HUES6 (cell line): ENCODE data around the gene NPLOC4.
"Not testable (repeated sequence)": the region's sequence is repeated elsewhere in the genome, so short reads cannot be mapped to it uniquely, and the experiment has no call there.

Source experiments
- H3K27ac ChIP-seq: 2 replicates; pipeline ENCODE4 v1.7.0; 2013; ENCODE audit warnings: low read depth, mild to moderate bottlenecking, low read length, inconsistent platforms
- H3K27me3 ChIP-seq: 2 replicates; pipeline ENCODE4 v1.6.1; 2013; ENCODE audit warnings: low read length; ENCODE audit not compliant: control insufficient read depth, insufficient read depth
- H3K36me3 ChIP-seq: 2 replicates; pipeline ENCODE4 v1.6.1; 2013; ENCODE audit warnings: low read length; ENCODE audit not compliant: control insufficient read depth, insufficient read depth
- H3K4me1 ChIP-seq: 2 replicates; pipeline ENCODE4 v1.6.1; 2013; ENCODE audit warnings: low read length; ENCODE audit not compliant: control insufficient read depth, insufficient read depth
- H3K4me3 ChIP-seq: 2 replicates; pipeline ENCODE4 v1.5.1; 2013; ENCODE audit warnings: low read depth, low read length
- H3K9ac ChIP-seq: one replicate; pipeline ENCODE4 v1.6.1; 2013; ENCODE audit warnings: mild to moderate bottlenecking, low read length
- H3K9me3 ChIP-seq: 2 replicates; pipeline ENCODE4 v1.6.1; 2013; ENCODE audit warnings: low read depth, low read length; ENCODE audit not compliant: control insufficient read depth, insufficient read depth

The NPLOC4 gene

DNA sequence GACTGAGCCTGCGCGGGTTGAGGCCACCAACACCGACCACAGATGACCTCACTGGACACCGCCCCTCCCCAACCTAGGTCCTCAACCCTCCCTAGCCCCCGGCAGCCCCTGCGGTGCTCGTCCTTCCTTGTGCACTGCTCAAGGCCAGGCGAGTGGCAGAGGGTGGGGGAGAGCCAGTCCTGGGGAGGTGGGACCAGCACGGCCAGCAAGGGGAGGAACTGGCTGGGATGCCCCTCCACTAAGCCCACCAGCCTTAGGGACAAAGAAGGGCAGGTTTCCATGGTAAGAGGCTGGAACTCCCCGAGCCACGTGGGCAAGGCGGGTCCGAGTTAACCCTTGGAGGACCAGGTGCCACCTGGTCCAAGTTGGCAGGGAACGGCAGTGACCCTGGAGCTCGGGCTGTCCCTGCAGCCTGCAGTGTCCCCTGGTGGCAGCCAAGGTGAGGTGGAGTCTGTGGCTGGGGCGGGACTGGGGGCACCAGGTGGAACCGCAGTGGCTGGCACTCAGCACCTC, 99.5 kb downstream of the NPLOC4 start:
- peaks cover 3% of the 10 kb centered on the region for H3K4me1 ChIP-seq
- peak overlapping the region; percentile 18; the same call in 1 of the 2 replicates for H3K4me3 ChIP-seq
- H3K36me3 ChIP-seq, result peaks cover 19% of the 10 kb centered on the region
- H3K27me3 ChIP-seq, result peaks cover 31% of the 10 kb centered on the region
- H3K9ac ChIP-seq, result no peak overlapping the region
- H3K27ac ChIP-seq, result no peak overlapping the region
- no peaks in the 10 kb centered on the region for H3K9me3 ChIP-seq

DNA sequence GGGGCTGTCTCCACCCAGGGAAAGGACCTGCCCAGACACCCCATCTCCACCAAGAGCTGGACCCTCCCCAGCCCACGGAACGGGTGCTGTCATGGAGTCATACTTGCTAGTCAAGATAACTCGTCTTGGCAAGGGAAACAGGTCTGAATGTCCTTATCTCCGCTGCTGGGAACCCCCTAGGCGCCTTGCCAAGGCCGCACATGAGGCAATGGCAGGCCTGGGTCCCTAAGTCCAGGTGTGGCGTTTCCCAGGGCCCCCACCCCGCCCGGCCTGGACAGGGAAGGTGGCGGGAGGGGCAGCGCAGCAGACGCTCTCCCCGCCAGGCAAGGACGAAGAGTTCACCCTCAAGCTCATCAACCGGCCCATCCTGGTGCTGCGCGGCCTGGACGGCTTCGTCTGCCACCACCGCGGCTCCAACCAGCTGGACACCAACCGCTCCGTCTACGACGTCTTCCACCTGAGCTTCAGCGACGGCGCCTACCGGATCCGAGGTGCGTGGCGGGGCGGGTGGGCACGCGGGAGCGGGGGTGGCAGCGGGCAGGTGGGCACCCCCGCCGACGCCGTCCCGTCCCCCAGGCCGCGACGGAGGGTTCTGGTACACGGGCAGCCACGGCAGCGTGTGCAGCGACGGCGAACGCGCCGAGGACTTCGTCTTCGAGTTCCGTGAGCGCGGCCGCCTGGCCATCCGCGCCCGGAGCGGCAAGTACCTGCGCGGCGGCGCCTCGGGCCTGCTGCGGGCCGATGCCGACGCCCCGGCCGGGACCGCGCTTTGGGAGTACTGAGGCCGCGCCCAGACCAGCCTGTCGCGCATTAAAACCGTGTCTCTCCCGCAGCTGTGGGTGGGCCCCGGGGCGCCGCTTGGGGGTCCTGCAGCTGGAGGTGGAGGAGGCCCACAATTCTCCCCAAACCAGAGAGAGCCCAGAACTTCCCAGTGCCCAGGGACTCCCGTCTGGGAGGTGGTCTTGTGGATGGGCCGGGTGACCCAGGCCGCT, 100.3 kb downstream of the NPLOC4 start:
- no peak overlapping the region for H3K27ac ChIP-seq

DNA sequence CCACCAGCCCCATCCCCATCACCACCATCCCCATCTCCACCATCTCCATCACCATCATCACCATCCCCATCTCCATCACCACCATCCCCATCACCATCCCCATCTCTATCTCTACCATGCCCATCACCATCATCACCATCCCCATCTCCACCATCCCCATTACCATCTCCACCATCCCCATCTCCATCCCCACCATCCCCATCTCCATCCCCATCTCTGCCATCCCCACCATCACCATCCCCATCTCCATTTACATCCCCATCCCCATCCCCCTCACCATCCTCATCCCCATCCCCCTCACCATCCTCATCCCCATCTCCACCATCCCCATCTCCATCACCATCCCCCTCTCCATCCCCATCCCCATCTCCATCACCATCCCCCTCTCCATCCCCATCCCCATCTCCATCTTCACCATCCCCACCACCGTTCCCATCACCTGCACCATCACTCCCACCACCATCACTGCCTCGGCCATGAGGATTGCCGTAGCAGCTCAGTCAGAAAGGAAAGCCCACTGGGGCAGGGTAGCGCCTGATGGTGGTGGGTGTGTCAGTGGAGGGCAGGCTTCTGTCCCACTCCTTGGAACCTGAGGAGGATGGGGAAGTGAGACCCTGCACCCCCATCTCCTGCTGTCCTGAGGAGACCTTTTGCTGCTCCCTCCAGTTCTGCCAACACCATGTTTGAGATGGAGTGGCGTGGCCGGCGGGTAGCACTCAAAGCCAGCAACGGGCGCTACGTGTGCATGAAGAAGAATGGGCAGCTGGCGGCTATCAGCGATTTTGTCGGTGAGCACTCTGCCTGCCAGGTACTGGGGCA, 101.2 kb downstream of the NPLOC4 start:
- H3K9ac ChIP-seq, result no peak overlapping the region
- H3K27ac ChIP-seq, result no peak overlapping the region
- H3K9me3 ChIP-seq, result peaks cover 12% of the 10 kb centered on the region; the same call in 1 of the 2 replicates
- H3K4me3 ChIP-seq, result no peak overlapping the region
- peaks cover 3% of the 10 kb centered on the region for H3K4me1 ChIP-seq
- peaks cover 33% of the 10 kb centered on the region for H3K27me3 ChIP-seq
- H3K36me3 ChIP-seq, result peaks cover 7% of the 10 kb centered on the region

More for the DNA sequence above, 100.3 kb downstream of the NPLOC4 start:
- Histone ChIP-seq H3K4me3 (no peak overlapping the region), H3K4me1 (peaks cover 3% of the 10 kb centered on the region), H3K36me3 (peaks cover 16% of the 10 kb centered on the region), H3K9ac (no peak overlapping the region), H3K9me3 (peaks cover 4% of the 10 kb centered on the region; the same call in 1 of the 2 replicates), H3K27me3 (peaks cover 33% of the 10 kb centered on the region)

DNA sequence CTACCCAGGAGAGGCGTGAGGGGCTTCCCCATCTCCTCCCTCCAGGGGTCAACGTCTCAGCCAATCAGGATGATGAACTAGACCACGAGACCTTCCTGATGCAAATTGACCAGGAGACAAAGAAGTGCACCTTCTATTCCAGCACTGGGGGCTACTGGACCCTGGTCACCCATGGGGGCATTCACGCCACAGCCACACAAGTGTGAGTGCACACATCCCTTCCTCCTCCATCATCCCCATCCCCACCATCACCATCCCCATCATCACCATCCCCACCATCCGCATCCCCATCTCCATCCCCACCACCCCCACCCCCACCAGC, 101.9 kb downstream of the NPLOC4 start:
- peaks cover 33% of the 10 kb centered on the region for H3K27me3 ChIP-seq
- H3K4me3 ChIP-seq, result no peak overlapping the region
- peaks cover 12% of the 10 kb centered on the region; the same call in 1 of the 2 replicates for H3K9me3 ChIP-seq
- H3K4me1 ChIP-seq, result peaks cover 3% of the 10 kb centered on the region
- no peaks in the 10 kb centered on the region for H3K36me3 ChIP-seq
- no peak overlapping the region for H3K9ac ChIP-seq
- no peak overlapping the region for H3K27ac ChIP-seq

DNA sequence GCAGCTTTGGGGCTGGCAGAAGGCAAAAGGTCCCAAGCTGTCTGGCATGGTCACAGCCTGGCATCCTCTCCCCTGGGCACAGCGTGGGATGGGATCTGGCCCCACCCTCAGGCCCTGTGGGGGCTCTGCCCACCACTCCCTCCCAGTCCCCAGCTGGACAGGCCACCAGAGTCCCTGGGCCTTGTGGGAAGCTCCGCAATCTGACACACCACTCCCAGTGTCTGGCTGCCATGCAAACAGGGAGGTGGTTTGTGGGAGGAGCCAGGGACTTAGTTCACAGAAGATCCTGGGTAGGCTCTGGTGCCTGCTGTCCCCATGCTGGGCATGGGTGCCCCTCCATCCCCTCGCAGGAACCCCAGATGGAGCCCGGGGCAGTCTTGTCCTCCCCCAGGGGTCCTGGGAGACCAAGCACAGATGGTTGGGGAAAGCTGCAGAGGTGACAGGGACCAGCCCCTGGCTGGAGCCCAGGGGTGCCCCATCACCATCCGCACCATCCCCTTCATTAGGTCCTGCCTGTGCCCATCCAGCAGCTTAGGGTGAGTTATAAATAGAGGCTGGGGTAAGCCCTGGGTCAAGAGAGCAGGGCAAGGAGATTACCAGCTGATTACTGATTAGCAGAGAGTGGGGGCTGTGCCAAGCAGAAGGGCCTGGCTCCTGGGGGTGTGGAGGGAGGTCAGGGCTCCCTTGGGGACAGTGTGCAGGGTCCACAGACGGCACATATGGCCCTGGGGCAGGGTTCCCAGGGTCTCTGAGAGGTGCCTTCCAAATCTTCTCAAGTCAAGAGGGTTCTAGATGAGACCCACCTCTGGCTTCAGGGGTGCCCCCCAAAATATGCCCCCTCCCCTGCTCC, 102.5 kb downstream of the NPLOC4 start:
- Histone ChIP-seq H3K27ac (no peak overlapping the region), H3K36me3 (no peaks in the 10 kb centered on the region), H3K27me3 (peaks cover 34% of the 10 kb centered on the region), H3K9me3 (peaks cover 12% of the 10 kb centered on the region; the same call in 1 of the 2 replicates), H3K4me1 (peaks cover 3% of the 10 kb centered on the region), H3K9ac (no peak overlapping the region), H3K4me3 (no peak overlapping the region)

DNA sequence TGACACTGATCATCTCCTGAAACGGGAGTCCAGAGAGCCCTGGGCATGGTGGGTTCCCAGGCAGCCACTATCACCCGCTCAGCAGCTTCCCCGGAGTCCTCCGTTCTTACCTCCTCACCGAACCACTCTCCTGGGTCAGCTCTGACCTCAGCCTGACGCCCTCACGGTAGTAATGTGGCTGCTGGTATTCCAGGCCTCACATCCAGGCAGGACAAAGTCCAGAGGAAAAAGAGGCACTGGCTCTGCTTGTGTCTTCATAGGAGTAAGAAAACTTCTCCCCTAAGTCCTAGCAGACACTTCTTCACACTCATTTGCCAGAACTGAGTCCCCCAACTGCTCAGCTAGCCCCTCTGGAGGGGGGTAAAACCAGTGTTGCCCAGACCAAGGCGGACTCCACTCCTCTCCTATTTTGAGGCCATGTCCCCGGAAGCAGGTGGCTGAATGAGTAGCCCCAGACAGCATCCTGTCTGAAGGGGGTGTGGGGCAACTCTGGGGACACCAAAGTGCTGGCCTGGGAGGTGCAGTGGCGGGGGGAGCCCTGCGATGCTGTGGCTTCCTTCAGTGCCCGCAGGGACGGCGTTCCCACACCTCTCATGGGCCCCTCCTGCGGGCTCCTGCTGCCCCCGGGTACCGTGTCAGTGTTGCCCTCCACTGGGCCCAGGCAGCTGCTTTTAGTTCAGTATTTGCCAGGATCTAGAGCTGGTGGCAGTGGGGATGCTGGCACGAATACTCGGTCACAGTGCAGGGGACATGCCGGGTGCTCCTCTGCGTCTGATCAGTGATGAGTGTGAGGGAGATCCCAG, 103.4 kb downstream of the NPLOC4 start:
- Histone ChIP-seq H3K27me3 (peaks cover 42% of the 10 kb centered on the region), H3K4me1 (peaks cover 3% of the 10 kb centered on the region)

DNA sequence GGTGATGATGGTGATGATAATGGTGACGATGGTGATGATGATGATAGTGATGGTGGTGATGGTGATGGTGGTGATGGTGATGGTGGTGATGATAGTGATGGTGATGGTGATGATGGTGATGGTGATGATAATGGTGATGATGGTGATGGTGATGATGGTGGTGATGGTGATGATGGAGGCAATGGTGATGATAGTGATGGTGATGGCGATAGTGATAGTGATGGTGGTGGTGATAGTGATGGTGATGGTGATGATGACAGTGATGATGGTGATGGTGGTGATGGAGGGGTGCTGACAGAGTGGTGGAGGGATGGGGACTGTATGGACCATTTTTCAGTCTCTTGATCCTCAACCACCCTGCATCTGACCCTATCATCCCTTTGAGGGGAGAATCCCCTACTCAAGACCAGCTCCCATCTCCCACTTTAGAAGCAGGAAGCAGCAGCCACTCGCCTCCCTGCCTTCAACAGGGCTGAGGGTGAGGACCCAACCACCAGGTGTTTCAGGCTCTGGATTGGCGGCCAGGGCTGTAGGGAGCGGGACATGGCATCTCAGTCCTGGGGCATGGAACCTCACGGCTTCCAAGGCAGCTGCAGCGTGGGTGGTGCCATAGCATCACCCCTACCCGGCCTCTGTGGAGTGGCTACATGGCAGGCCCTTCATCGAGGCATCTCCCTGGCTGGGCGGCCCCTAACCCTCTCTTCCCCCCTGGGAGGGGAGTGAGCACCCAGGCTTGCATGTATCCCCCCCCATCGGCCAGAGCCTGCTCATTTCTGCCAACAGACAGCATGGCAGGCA, 104.2 kb downstream of the NPLOC4 start:
- Histone ChIP-seq H3K36me3 (no peaks in the 10 kb centered on the region), H3K27ac (no peak overlapping the region), H3K4me3 (no peak overlapping the region), H3K9me3 (peaks cover 12% of the 10 kb centered on the region; the same call in 1 of the 2 replicates), H3K27me3 (peaks cover 42% of the 10 kb centered on the region), H3K4me1 (peaks cover 3% of the 10 kb centered on the region), H3K9ac (no peak overlapping the region)

More for the DNA sequence above, 103.4 kb downstream of the NPLOC4 start:
- Histone ChIP-seq H3K9ac (no peak overlapping the region), H3K4me3 (no peak overlapping the region), H3K9me3 (peaks cover 12% of the 10 kb centered on the region; the same call in 1 of the 2 replicates), H3K36me3 (no peaks in the 10 kb centered on the region), H3K27ac (no peak overlapping the region)

DNA sequence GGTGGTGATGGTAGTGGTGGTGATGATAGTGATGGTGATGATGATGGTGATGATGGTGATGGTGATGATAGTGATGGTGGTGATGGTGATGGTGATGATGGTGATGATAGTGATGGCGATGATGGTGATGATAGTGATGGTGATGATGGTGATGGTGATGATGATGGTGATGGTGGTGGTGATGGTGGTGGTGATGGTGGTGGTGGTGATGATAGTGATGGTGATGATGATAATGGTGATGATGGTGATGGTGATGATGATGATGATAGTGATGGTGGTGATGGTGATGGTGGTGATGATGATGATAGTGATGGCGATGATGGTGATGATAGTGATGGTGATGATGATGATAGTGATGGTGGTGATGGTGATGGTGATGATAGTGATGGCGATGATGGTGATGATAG, 104.9 kb downstream of the NPLOC4 start:
- not testable (repeated sequence) for H3K27ac ChIP-seq, H3K9ac ChIP-seq, H3K4me1 ChIP-seq, H3K4me3 ChIP-seq, H3K36me3 ChIP-seq
- Histone ChIP-seq H3K9me3 (peaks cover 12% of the 10 kb centered on the region; the same call in 1 of the 2 replicates), H3K27me3 (peaks cover 42% of the 10 kb centered on the region)

DNA sequence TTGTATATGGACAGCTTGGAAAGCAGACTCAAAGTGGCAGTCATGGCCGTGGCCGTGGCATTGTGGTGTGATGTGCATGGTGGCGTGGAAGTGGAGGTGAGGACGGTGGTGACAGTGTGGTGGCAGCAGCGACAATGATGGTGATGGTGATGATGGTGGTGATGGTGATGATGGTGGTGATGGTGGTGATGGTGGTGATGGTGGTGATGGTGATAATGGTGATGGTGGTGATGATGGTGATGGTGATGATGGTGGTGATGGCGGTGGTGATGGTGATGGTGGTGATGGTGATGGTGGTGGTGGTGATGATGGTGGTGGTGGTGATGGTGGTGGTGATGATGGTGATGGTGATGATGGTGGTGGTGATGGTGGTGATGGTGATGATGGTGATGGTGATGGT, 105.9 kb downstream of the NPLOC4 start:
- H3K27me3 ChIP-seq, result peaks cover 36% of the 10 kb centered on the region
- not testable (repeated sequence) for H3K4me3 ChIP-seq, H3K36me3 ChIP-seq, H3K27ac ChIP-seq, H3K9ac ChIP-seq, H3K4me1 ChIP-seq
- H3K9me3 ChIP-seq, result peaks cover 12% of the 10 kb centered on the region; the same call in 1 of the 2 replicates
